ENCODE results near the gene ATG4C.

ATG4C gene

GRCh38 chr1:62904856-62905225 is 120.9 kb downstream of the ATG4C start:
- no peak for DNase-seq (ENCODE audit: low read depth)

GRCh38 chr1:62905309-62905708 is 121.4 kb downstream of the ATG4C start:
- no peak for DNase-seq (ENCODE audit: low read depth)

- DNase-seq (ENCODE audit: low read depth) = no peak
These were observed 121.9 kb downstream of the ATG4C start for GRCh38 chr1:62905872-62906271.

GRCh38 chr1:62906428-62906886 is 122.5 kb downstream of the ATG4C start:
- DNase-seq (ENCODE audit: low read depth) = no peak

- no peak for DNase-seq (ENCODE audit: low read depth)
These were observed 124.3 kb downstream of the ATG4C start for GRCh38 chr1:62908168-62908695.

GRCh38 chr1:62912028-62912638 is 128.2 kb downstream of the ATG4C start:
- DNase-seq (ENCODE audit: low read depth) = no peak

Measured in activated T-cell treated with anti-CD3 and anti-CD28 coated beads for 1 hour (primary cell).